Measurements from ENCODE around the gene PDGFB.

PDGFB gene

DNA sequence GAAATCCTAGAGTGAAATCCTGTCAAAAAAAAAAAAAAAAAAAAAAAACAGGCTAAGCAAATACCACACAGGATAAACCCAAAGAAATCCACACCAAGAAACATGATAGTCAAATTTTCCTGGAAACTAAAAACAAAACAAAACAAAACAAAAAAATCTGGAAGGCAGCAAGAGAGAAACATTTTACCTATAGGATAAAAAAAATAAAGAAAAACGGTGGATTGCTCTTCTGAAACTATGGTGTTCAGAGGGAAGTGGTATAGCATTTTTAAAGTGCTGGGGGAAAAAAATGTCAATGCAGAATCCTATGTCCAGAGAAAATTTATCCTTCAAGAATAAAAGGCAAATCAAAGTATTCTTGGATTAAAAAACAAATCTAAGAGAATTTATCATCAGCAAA, 50.7 kb downstream of the PDGFB start:
- no peak for DNase-seq

GRCh38 chr22:39188809-39189208, 56.0 kb downstream of the PDGFB start:
- DNase-seq, result no peak

DNA sequence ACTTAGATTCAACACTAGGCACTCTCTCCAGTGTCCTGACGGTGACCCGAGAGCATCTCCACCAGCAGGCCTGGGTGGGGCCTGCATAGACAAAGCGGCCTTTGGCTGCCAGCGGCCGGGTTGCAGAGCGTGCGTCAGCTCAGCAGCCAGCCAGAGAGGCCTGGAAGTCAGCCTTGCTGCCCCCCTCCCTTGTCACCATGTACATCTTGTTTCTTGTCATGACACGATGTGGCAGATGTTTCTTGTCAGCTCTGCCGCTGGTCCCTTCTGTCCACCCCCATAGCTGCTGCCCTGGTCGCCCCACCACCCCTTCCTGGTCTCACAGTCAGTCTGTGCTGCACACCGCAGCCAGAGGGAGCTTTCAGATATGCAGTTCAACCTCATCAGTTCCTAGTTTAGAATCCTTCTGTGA, 59.2 kb downstream of the PDGFB start:
- DNase-seq, result no peak

DNA sequence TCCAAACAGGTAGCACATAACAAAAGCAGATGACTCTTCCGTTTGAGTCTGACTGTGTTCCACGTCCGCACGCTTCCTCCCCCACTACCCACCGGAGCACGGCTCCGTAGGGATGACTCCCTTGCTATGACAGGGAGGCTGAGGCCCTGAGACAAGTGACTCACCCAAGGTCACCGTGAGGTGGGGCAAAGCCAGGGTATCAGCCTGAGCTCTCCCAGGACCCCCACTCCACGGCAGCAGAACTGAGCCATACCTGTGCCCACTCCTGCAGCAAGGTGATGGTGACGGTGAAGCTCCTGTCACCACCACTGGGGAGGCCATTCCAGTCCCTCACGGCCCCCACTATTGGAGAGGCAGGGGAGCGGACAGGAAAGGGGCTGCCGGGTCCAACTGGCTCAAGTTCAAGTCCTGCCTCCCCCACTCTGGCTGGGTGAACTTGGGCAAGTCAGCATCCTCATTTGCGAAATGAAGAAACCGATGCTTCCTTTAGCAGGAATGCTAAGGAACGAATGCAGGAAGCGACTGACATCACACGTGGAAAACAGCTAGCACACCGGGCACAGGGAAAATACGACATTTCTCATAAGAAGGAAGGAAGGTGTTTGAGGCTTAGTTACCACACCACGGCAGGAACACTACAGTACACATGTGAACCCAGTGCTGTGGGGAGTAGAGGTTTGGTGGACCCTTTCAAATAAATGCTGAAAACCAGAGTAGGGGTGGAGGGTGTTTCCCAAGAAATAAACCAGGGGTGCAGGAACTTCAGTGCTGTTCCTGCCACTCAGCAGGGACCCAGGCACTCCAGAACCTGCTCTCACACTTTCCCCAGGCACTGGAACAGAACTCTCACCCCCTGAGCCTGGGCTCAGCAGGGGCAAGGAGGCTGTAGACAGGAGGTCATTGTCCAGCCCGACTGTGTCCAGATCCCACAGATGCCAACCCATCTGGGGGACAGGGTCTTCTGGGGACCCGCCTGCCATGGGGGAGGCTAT, 59.9 kb downstream of the PDGFB start:
- no peak for DNase-seq

DNA sequence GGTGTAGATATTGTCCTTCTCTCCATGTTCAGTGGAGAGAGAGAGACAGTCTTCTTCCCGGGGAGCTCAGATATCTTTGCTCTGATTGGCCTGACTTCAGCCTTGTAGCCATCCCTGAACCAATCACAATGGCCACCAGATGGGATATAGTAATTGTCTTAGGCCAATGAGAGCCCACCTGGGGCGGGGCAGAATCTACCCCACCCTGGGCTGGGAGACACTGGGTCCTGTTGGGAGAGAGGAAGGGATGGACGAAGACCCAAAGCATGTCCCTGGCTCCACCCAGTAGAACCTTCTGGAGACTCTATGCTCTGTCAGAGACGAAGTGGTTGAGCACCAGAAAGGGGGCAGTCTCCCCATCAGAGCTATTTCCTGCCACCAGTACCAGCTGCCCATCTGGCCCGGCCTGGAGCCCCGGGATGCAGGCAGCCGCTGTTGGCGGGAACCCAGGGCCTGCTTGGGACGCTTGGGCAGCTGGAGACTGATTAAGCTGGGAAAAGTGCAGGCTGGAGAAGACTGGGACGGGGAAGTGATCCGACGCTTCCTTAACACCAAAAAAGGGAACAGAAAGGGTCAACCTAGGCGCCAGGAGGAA, 60.7 kb downstream of the PDGFB start:
- DNase-seq, result no peak

- no peak for DNase-seq
Observed at GRCh38 chr22:39182478-39183030, 62.2 kb downstream of the PDGFB start.

GRCh38 chr22:39181778-39182177, 63.0 kb downstream of the PDGFB start:
- no peak for DNase-seq

- DNase-seq, result no peak
Observed at GRCh38 chr22:39181356-39181755, 63.4 kb downstream of the PDGFB start.

DNA sequence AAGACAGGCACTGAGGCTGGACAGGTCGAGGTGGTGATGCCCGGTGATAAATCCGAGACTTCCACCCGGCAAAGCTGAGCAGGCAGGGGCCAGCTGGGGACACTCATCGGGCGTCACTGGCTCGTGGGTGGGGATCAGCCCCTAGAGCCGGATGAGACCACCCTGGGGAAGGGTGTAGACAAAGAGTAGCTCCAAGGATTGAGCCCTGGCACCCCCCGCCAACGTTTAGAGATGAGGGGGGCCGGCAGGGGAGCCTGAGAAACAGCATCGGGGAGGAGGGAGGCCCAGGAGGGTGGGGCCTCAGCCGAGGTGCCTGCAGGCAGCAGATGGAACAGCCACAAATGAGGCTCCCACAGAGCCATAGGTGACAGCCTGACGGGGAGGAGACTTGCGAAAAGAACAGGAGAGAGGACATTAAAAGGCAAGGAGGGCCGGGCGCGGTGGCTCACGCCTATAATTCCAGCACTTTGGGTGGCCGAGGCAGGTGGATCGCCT, 64.9 kb downstream of the PDGFB start:
- DNase-seq, result no peak

DNA sequence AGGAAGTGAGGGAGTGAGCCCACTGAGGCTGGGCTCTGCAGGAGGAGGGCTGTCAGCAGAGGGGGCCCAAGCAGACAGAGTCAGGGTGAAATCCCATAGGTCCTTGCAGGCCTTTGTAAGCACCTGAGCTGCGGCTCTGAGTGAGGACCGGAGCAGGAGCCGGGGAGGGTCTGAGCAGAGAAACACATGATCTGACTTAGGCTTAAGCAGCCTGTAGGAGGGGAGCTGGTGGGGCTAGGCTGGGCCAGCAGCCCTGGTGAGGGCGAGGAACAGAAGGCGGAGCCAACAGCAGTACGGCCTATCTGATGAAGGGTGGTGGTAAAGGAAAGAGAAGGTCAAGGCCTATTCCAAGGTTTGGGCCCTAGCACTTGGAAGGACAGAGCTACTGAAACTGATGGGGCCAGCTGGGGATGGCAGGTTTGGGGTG, 65.4 kb downstream of the PDGFB start:
- peak; percentile 13 for DNase-seq

- no peak for DNase-seq
Observed at GRCh38 chr22:39178206-39179111, 66.3 kb downstream of the PDGFB start.

GRCh38 chr22:39177791-39178190, 67.0 kb downstream of the PDGFB start:
- DNase-seq, result no peak

- no peak for DNase-seq
Observed at GRCh38 chr22:39177456-39177775, 67.4 kb downstream of the PDGFB start.

GRCh38 chr22:39176714-39177455, 67.9 kb downstream of the PDGFB start:
- no peak for DNase-seq

DNA sequence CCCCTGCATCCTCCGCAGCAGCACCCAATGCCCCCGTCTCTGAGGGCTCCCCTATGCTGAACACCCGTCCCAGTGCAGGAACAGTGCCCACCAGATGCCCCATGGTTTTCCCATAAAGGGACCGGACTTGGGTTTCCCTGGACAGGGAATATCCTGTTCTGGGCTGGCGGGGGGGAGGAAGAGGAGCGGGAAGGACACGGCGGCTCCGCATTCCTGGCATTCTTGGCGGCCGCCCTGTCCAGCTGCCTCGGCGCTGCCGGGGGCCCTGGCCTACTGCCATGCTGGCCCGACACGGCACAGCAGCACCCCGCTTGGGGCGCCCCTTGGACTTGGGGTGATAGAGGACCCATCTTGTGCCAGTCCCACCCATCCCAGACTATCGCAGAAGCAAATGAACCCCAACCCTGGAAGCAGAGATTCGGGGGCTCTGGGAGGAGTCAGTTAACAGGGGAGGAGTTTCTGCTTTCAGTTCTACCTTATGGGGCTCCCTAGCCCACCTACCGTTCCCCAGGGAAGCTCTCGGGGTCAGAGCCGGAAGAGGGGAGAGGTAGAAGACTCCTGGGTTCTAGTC, 68.6 kb downstream of the PDGFB start:
- no peak for DNase-seq

DNA sequence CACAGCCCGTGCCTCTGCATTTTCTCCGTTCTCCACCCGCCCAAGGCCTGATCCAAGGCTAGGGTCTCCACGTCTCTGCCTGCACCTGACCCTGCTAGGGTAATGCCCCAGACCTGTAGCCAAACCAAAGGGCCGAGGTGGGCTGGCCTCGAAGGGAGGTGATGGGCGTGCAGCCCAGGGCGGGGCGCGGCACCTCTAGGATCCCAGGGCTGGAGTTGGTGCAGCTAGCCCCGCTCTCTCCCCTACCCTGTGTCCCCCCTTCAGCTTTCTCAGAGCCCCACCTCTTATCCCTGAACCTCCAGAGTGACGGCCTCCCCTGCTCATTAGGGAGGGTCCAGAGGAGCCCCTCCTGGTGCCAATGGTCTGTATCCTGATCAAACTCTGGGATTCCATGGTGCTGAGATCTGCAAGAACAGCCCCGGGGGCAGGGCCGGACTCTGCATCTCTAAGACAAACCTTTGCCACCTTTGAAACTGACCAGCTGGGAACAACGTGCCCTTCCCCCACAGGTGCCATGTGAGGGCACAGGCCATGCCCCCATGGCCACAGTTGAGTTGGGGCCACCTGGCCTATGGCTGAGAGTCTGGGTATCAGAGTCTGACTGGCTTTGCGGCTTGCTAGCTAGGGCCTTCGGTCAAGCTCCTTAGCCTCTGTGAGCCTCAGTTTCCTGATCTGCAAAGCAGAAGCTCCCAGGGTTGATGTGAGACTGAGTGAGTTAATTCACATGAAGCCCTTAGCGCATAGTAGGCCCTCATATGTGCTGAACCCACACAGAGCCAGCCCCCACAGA, 69.2 kb downstream of the PDGFB start:
- DNase-seq, result no peak

GRCh38 chr22:39174498-39175352, 70.1 kb downstream of the PDGFB start:
- DNase-seq, result peak; percentile 65

- no peak for DNase-seq
Observed at GRCh38 chr22:39173787-39174497, 70.8 kb downstream of the PDGFB start.
